ENCODE measurements around the gene USP25. TPM values are rescaled to one million over a fixed set of nuclear protein-coding genes. Genes with fewer than 3 reads are reported as not detected.

Gene USP25
- total and polyA plus RNA-seq, 2 of the 8 experiments (the other 6 are each of a cell fraction or from before 2014, with no cell fraction given): 11.2 to 48.1 TPM

DNA sequence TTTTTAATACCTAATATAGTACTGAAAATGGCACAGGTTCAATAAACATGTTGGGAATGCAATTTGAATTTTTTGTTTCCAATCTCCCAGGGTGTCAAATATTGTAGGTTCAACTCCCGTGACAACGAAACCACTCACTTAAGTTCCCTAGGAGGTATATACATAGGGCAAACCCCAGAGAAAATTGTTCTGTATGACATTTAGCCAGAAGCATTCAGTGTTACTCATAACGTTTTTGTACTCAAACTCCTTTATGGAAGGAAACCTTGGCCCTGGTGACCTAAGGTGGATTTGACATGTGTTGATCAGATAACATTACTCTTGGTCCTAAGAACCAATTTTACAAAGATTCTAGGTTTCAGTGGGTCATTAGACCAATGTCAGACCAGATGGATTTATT is 110.6 kb downstream of the USP25 start:
- Histone ChIP-seq H3K4me1 (replicated peaks in 1 of 4; ENCODE audit: control insufficient read depth in 3 of 4, insufficient read depth in 4 of 4, low read length in 3 of 4) (no peaks in the 10 kb centered on the region), H2BK5ac (ENCODE audit: low read depth, low read length) (no peak overlapping the region), H2BK120ac (replicated peaks; ENCODE audit: low read depth, low read length) (no peak overlapping the region), H3K79me1 (ENCODE audit: low read depth, low read length) (no peaks in the 10 kb centered on the region), H2BK12ac (ENCODE audit: low read depth, low read length) (no peak overlapping the region), H4K20me1 (replicated peaks in 1 of 2; ENCODE audit: control insufficient read depth in 1 of 2, insufficient read depth in 2 of 2, low read length in 2 of 2) (peaks cover 0 to 2% of the 10 kb centered on the region in 2 experiments), H2BK20ac (ENCODE audit: low read length) (no peak overlapping the region), H4K5ac (ENCODE audit: insufficient read length, low read depth, low read length) (no peak overlapping the region), H3K4ac (replicated peaks; ENCODE audit: insufficient read length, low read depth, low read length) (no peak overlapping the region), H3K27me3 (replicated peaks in 1 of 4; ENCODE audit: control insufficient read depth in 3 of 4, extremely low read depth in 1 of 4, insufficient read depth in 3 of 4, low read length in 3 of 4) (no peaks in the 10 kb centered on the region), H3K79me2 (ENCODE audit: control insufficient read depth in 1 of 2, insufficient read depth in 2 of 2, low read length in 2 of 2) (no peaks in the 10 kb centered on the region), H3K14ac (ENCODE audit: insufficient read length) (no peak overlapping the region), H3K18ac (ENCODE audit: extremely low read depth, low read length) (no peak overlapping the region), H4K8ac (ENCODE audit: extremely low read depth, insufficient read depth, low read length) (no peak overlapping the region), H2AFZ (ENCODE audit: low read length) (no peak overlapping the region), H4K91ac (replicated peaks; ENCODE audit: insufficient read length, low read length) (no peak overlapping the region), H3K27ac (ENCODE audit: low read depth, low read length) (no peak overlapping the region), H3K23ac (ENCODE audit: insufficient read length) (no peak overlapping the region), H3K23me2 (ENCODE audit: low read depth, low read length) (no peaks in the 10 kb centered on the region), H3K9ac (replicated peaks in 1 of 4; ENCODE audit: extremely low read depth in 1 of 4, low read depth in 3 of 4, low read length in 3 of 4) (no peak overlapping the region), H3K9me3 (ENCODE audit: insufficient read depth in 2 of 2, low read depth in 1 of 2, low read length in 1 of 2) (no peaks in the 10 kb centered on the region), H2AK5ac (ENCODE audit: low read depth, low read length) (no peak overlapping the region), H3K4me3 (ENCODE audit: extremely low read depth in 1 of 4, insufficient read depth in 2 of 4, low read depth in 3 of 4, low read length in 4 of 4) (no peak overlapping the region), H3K56ac (replicated peaks; ENCODE audit: insufficient read length, low read depth, low read length) (no peak overlapping the region), H3K36me3 (ENCODE audit: control insufficient read depth in 2 of 4, insufficient read depth in 4 of 4, low read length in 3 of 4) (peaks cover 0 to 12% (median 0%) of the 10 kb centered on the region in 4 experiments; a peak in 1 of 8 replicates), H3K4me2 (ENCODE audit: insufficient read depth in 1 of 2, low read depth in 2 of 2, low read length in 2 of 2) (no peak overlapping the region), H2BK15ac (ENCODE audit: low read length) (no peak overlapping the region)
- POLR2A ChIA-PET (ENCODE audit: partially characterized antibody): no interaction called here
- CTCF ChIA-PET (ENCODE audit: partially characterized antibody): no interaction called here
- no peak for DNase-seq (ENCODE audit: low read depth in 1 of 2, low spot score in 2 of 2)
- FAIRE-seq: no peak
- TF ChIP-seq CREB1 (IDR thresholded peaks at IDR 0.05): no peak
- 92% methylated on average over 3 of the region's 3 CpGs; no CpG with 5 or more reads in 1 of the 2 experiments for WGBS, 2 experiments (ENCODE audit: extremely low coverage in 1 of 2, insufficient coverage in 1 of 2, insufficient read length in 1 of 2, insufficient replicate concordance in 2 of 2, low coverage in 1 of 2, low lambda C conversion rate in 2 of 2, missing lambda C conversion rate in 1 of 2)

Measured in H1 (cell line).